ENCODE data around the gene DCDC1. TPM values are rescaled to one million over a fixed set of nuclear protein-coding genes. Genes with fewer than 3 reads are reported as not detected.
"Not testable (repeated sequence)": the region's sequence is repeated elsewhere in the genome, so short reads cannot be mapped to it uniquely, and the experiment has no call there.

The DCDC1 gene
- total RNA-seq, 6 experiments from 2014 or later, result not detected

GRCh38 chr11:31327417-31327816 is 42.1 kb downstream of the DCDC1 start:
- H3K4me3 Mint-ChIP-seq, result no peak overlapping the region
- TF ChIP-seq CTCF (IDR thresholded peaks at IDR 0.05), result no peak
- no peaks in the 10 kb centered on the region; the same call in 1 of the 2 replicates for H3K27me3 Mint-ChIP-seq (ENCODE audit: insufficient read depth)
- H3K36me3 Mint-ChIP-seq (ENCODE audit: low read depth), result no peaks in the 10 kb centered on the region
- no peak for DNase-seq
- H3K4me1 Mint-ChIP-seq (ENCODE audit: low read depth), result no peaks in the 10 kb centered on the region
- no peaks in the 10 kb centered on the region; the same call in 1 of the 2 replicates for H3K9me3 Mint-ChIP-seq
- no peak overlapping the region for H3K27ac Mint-ChIP-seq

- TF ChIP-seq CTCF (IDR thresholded peaks at IDR 0.05), result no peak
- Mint-ChIP-seq H3K9me3 (no peaks in the 10 kb centered on the region; the same call in none of the 2 replicates), H3K36me3 (ENCODE audit: low read depth) (no peaks in the 10 kb centered on the region), H3K27me3 (ENCODE audit: insufficient read depth) (no peaks in the 10 kb centered on the region; the same call in 1 of the 2 replicates), H3K4me1 (ENCODE audit: low read depth) (no peaks in the 10 kb centered on the region), H3K4me3 (no peak overlapping the region; the same call in 1 of the 2 replicates), H3K27ac (no peak overlapping the region)
- no peak for DNase-seq
These were observed 42.9 kb downstream of the DCDC1 start for GRCh38 chr11:31326470-31327148.

GRCh38 chr11:31325160-31325559 is 44.4 kb downstream of the DCDC1 start:
- H3K9me3 Mint-ChIP-seq, result no peaks in the 10 kb centered on the region; the same call in none of the 2 replicates
- no peak overlapping the region for H3K27ac Mint-ChIP-seq
- no peaks in the 10 kb centered on the region for H3K4me1 Mint-ChIP-seq (ENCODE audit: low read depth)

DNA sequence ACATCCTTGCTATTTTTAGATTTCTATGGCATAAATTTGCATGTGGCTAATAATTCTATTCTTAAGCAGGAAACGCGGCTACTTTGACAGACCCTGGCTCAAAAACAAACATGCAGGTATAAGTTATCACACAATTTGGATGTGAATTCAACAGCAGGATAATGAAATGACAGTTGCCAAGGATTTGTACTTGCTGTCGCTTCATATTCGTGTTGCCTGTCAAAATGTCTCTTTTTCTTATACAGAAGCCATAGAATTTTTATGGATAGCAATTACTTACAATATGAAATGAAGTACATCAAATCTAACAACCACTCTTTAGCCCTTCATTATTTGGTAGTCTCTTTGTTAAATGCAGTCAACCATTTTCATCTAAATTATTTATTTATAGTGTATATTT is 46.4 kb downstream of the DCDC1 start:
- H3K27ac Mint-ChIP-seq, result no peak overlapping the region
- no peaks in the 10 kb centered on the region for H3K27me3 Mint-ChIP-seq (ENCODE audit: insufficient read depth)
- H3K4me3 Mint-ChIP-seq, result no peak overlapping the region
- no peak for TF ChIP-seq CTCF (IDR thresholded peaks at IDR 0.05)
- no peaks in the 10 kb centered on the region; the same call in 1 of the 2 replicates for H3K9me3 Mint-ChIP-seq
- no peak for DNase-seq
- H3K4me1 Mint-ChIP-seq (ENCODE audit: low read depth), result no peaks in the 10 kb centered on the region
- H3K36me3 Mint-ChIP-seq (ENCODE audit: low read depth), result no peaks in the 10 kb centered on the region

More at GRCh38 chr11:31325160-31325559, 44.4 kb downstream of the DCDC1 start:
- no peak for TF ChIP-seq CTCF (IDR thresholded peaks at IDR 0.05)
- Mint-ChIP-seq H3K4me3 (no peak overlapping the region), H3K36me3 (ENCODE audit: low read depth) (no peaks in the 10 kb centered on the region), H3K27me3 (ENCODE audit: insufficient read depth) (no peaks in the 10 kb centered on the region)
- DNase-seq, result peak; percentile 61

DNA sequence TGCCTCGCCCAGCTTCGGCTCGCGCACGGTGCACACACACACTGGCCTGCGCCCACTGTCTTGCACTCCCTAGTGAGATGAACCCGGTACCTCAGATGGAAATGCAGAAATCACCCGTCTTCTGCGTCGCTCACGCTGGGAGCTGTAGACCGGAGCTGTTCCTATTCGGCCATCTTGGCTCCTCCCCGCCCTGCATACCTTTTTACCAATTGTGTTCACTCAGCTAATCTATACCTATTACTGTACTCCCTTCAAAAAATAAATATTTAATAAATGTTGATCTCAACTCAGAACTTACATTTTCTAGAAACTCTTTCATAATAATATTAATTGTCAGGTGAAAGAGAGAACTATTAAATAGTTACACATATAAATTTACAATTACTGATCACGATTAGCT is 48.0 kb downstream of the DCDC1 start:
- not testable (repeated sequence) for H3K4me3 Mint-ChIP-seq; H3K9me3 Mint-ChIP-seq; H3K27ac Mint-ChIP-seq; H3K27me3 Mint-ChIP-seq (ENCODE audit: insufficient read depth); H3K4me1 Mint-ChIP-seq (ENCODE audit: low read depth); DNase-seq; H3K36me3 Mint-ChIP-seq (ENCODE audit: low read depth)

DNA sequence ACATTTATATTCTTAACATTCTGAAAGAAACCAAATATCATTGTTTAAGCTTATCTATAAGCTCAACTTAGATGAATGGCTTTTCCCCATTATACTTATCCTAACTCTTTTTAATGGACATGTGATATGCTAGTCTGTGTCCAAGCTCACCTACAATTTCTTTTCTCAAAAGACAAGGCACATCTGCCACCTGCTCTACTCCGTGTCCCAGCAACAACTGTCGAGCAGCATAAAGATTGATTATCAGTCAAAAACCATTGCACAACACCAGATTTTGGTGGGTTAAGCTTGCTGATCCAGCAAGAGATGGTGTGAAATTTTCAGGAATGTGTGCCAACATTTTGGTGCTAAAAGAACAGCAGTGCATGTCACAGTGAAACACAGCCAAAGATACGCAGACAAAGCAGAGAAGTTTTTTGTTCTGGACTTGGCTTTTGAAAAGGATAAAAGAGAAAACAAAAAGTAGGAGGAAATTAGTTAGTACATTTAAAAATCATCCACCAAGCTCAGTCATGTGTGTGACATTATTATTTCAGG is 65.8 kb downstream of the DCDC1 start:
- H3K36me3 Mint-ChIP-seq (ENCODE audit: low read depth), result no peaks in the 10 kb centered on the region
- no peaks in the 10 kb centered on the region for H3K4me1 Mint-ChIP-seq (ENCODE audit: low read depth)
- TF ChIP-seq CTCF (IDR thresholded peaks at IDR 0.05), result no peak
- H3K4me3 Mint-ChIP-seq, result no peak overlapping the region
- H3K9me3 Mint-ChIP-seq, result no peaks in the 10 kb centered on the region
- no peaks in the 10 kb centered on the region; the same call in 1 of the 2 replicates for H3K27me3 Mint-ChIP-seq (ENCODE audit: insufficient read depth)
- H3K27ac Mint-ChIP-seq, result no peak overlapping the region
- DNase-seq, result no peak
